Neuronal stem cell (in vitro differentiated cells): ENCODE data around the gene HECW1.
A peak's percentile ranks its signal among the peaks of the same experiment; 100 is the strongest.

Experiments used
- DNase-seq: peaks from one replicate; pipeline ENCODE4 v3.0.0-alpha.2; 2013; ENCODE audit warnings: low spot score
- H2AFZ ChIP-seq: one replicate; pipeline ENCODE4 v1.6.1; 2013; ENCODE audit warnings: mild to moderate bottlenecking, low read length, inconsistent platforms
- H2AK5ac ChIP-seq: 2 replicates; pipeline ENCODE4 v1.6.1; 2013; ENCODE audit warnings: low read depth, mild to moderate bottlenecking, inconsistent platforms, low read length, moderate library complexity, mixed read lengths
- H2BK120ac ChIP-seq: 2 replicates; pipeline ENCODE4 v1.6.1; 2013; ENCODE audit warnings: low read depth, mild to moderate bottlenecking, inconsistent platforms, low read length, moderate library complexity, mixed read lengths
- H2BK12ac ChIP-seq: one replicate; pipeline ENCODE4 v1.6.1; 2013; ENCODE audit warnings: low read length, inconsistent platforms
- H2BK15ac ChIP-seq: 2 replicates; pipeline ENCODE4 v1.6.1; 2013; ENCODE audit warnings: mild to moderate bottlenecking, low read length, inconsistent platforms, mixed read lengths
- H2BK5ac ChIP-seq: one replicate; pipeline ENCODE4 v1.6.1; 2013; ENCODE audit warnings: inconsistent platforms, mild to moderate bottlenecking, low read length, moderate library complexity
- H3K14ac ChIP-seq: one replicate; pipeline ENCODE4 v1.6.1; 2013; ENCODE audit warnings: low read length, inconsistent platforms
- H3K18ac ChIP-seq: 2 replicates; pipeline ENCODE4 v1.6.1; 2013; ENCODE audit warnings: low read length, inconsistent platforms
- H3K23ac ChIP-seq: 2 replicates; pipeline ENCODE4 v1.6.1; 2013; ENCODE audit warnings: low read depth, mild to moderate bottlenecking, mixed read lengths, low read length, inconsistent platforms; ENCODE audit not compliant: poor library complexity
- H3K27ac ChIP-seq: replicated peaks from 3 replicates; pipeline ENCODE4 v1.5.1; 2013; ENCODE audit warnings: low read length, inconsistent platforms
- H3K27me3 ChIP-seq, 3 experiments: 2 replicates each; pipeline ENCODE4 v1.6.1; 2013; ENCODE audit warnings: low read length in 3 of 3, mild to moderate bottlenecking in 2 of 3, inconsistent platforms in 1 of 3, low read depth in 1 of 3, mixed read lengths in 1 of 3, moderate library complexity in 1 of 3; ENCODE audit not compliant: control insufficient read depth in 3 of 3, insufficient read depth in 3 of 3
- H3K36me3 ChIP-seq, 2 donors: replicated peaks in 1 of 2; 2 replicates each; pipeline ENCODE4 v1.6.1; 2013; ENCODE audit warnings: low read length in 2 of 2; ENCODE audit not compliant: control insufficient read depth in 2 of 2, insufficient read depth in 2 of 2
- H3K4ac ChIP-seq: 2 replicates; pipeline ENCODE4 v1.6.1; 2013; ENCODE audit warnings: inconsistent platforms, mild to moderate bottlenecking, low read length, moderate library complexity
- H3K4me1 ChIP-seq, 2 donors: 1 replicate in 1 of 2; 2 replicates in 1 of 2; pipeline ENCODE4 v1.6.1; 2013; ENCODE audit warnings: low read length in 2 of 2, low read depth in 1 of 2; ENCODE audit not compliant: control insufficient read depth in 2 of 2, insufficient read depth in 1 of 2
- H3K4me2 ChIP-seq: one replicate; pipeline ENCODE4 v1.6.1; 2013; ENCODE audit warnings: mild to moderate bottlenecking, low read length, inconsistent platforms; ENCODE audit not compliant: insufficient read depth, poor library complexity, severe bottlenecking
- H3K4me3 ChIP-seq, 2 donors: 2 replicates each; pipeline ENCODE4 v1.5.1; 2013; ENCODE audit warnings: low read length in 2 of 2, mild to moderate bottlenecking in 2 of 2, inconsistent platforms in 1 of 2, moderate library complexity in 1 of 2
- H3K79me1 ChIP-seq: one replicate; pipeline ENCODE4 v1.6.1; 2013; ENCODE audit warnings: low read depth, mild to moderate bottlenecking, inconsistent platforms, low read length, moderate library complexity
- H3K9ac ChIP-seq: one replicate; pipeline ENCODE4 v1.6.1; 2013; ENCODE audit warnings: mild to moderate bottlenecking, low read depth, low read length, inconsistent platforms; ENCODE audit not compliant: poor library complexity
- H3K9me3 ChIP-seq, 2 donors: replicated peaks in 1 of 2; 2 replicates each; pipeline versions ENCODE3 to v1.6.1; 2013; ENCODE audit warnings: low read length in 2 of 2, mild to moderate bottlenecking in 2 of 2, inconsistent platforms in 1 of 2, low read depth in 1 of 2, mixed read lengths in 1 of 2, moderate library complexity in 1 of 2; ENCODE audit not compliant: control insufficient read depth in 2 of 2, insufficient read depth in 1 of 2
- H4K8ac ChIP-seq: one replicate; pipeline ENCODE4 v1.6.1; 2013; ENCODE audit warnings: low read depth, mild to moderate bottlenecking, inconsistent platforms, low read length, moderate library complexity
- H4K91ac ChIP-seq: one replicate; pipeline ENCODE4 v1.6.1; 2013; ENCODE audit warnings: low read length, low read depth, mild to moderate bottlenecking, inconsistent platforms; ENCODE audit not compliant: poor library complexity
- WGBS, 2 donors: extraction: QIAGEN DNeasy Blood & Tissue Kit; methylation state at CpG; one replicate each; pipeline ENCODE4 v1.1.7; 2013; ENCODE audit warnings: missing lambda C conversion rate in 2 of 2, mixed read lengths in 1 of 2; ENCODE audit not compliant: insufficient read length in 2 of 2, insufficient replicate concordance in 1 of 2; ENCODE audit errors: extremely low coverage in 2 of 2; 5-methylcytosine and 5-hydroxymethylcytosine counted together

Gene HECW1

GRCh38 chr7:43155636-43156035 lies 43.2 kb downstream of the HECW1 start:
- Histone ChIP-seq H2BK120ac (no peak overlapping the region), H4K8ac (no peak overlapping the region), H3K4ac (no peak overlapping the region), H2BK5ac (no peak overlapping the region), H2AFZ (no peak overlapping the region), H3K27me3 (no peaks in the 10 kb centered on the region), H3K23ac (no peak overlapping the region), H2AK5ac (no peak overlapping the region), H3K79me1 (no peaks in the 10 kb centered on the region), H3K9me3 (no peaks in the 10 kb centered on the region), H3K18ac (no peak overlapping the region), H3K27ac (no peak overlapping the region), H3K9ac (no peak overlapping the region), H4K91ac (no peak overlapping the region), H2BK15ac (no peak overlapping the region), H3K36me3 (no peaks in the 10 kb centered on the region), H3K4me3 (no peak overlapping the region), H3K4me1 (peaks cover 0 to 4% of the 10 kb centered on the region in 2 donors), H2BK12ac (no peak overlapping the region), H3K4me2 (no peak overlapping the region), H3K14ac (no peak overlapping the region)
- no CpG with 5 or more reads among the region's 4 CpGs for WGBS, 2 donors
- no peak for DNase-seq

DNA sequence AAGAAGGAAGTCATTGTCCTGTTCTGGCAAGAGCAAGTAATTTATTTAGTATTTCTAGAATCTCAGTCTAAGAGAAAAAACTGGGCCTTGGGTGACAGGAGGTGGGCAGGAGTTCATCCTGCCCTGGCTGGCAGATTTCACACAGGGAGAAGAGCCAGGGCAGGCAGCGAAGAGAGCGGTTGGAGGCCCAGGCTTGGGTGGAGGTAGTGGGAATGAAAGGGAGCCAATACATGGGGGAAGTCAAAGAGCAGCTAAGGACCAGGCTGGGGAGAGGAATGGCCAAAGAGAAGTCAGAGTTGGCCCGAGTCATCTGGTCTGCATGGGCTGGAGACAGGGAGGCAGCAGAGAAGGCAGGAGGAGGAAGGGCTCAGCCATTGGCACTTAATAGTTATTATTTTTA lies 51.4 kb downstream of the HECW1 start:
- no peak overlapping the region for H3K4me3 ChIP-seq
- H3K36me3 ChIP-seq: no peaks in the 10 kb centered on the region
- peaks cover 0 to 2% of the 10 kb centered on the region in 2 donors for H3K4me1 ChIP-seq
- no peak overlapping the region for H2BK120ac ChIP-seq
- no peak overlapping the region for H2AK5ac ChIP-seq
- no peak overlapping the region for H3K9ac ChIP-seq
- H2BK12ac ChIP-seq: no peak overlapping the region
- H4K8ac ChIP-seq: no peak overlapping the region
- H3K14ac ChIP-seq: no peak overlapping the region
- no peak overlapping the region for H3K23ac ChIP-seq
- no peak overlapping the region for H4K91ac ChIP-seq
- no peak overlapping the region for H3K18ac ChIP-seq
- no peak overlapping the region for H2BK5ac ChIP-seq
- no peak overlapping the region for H3K4ac ChIP-seq
- no peaks in the 10 kb centered on the region for H3K9me3 ChIP-seq
- no peaks in the 10 kb centered on the region for H3K79me1 ChIP-seq
- H2BK15ac ChIP-seq: no peak overlapping the region
- no peak overlapping the region for H3K4me2 ChIP-seq
- WGBS, 2 donors: no CpG with 5 or more reads among the region's 3 CpGs
- DNase-seq: no peak
- no peak overlapping the region for H2AFZ ChIP-seq
- H3K27me3 ChIP-seq: no peaks in the 10 kb centered on the region
- H3K27ac ChIP-seq: no peak overlapping the region

DNA sequence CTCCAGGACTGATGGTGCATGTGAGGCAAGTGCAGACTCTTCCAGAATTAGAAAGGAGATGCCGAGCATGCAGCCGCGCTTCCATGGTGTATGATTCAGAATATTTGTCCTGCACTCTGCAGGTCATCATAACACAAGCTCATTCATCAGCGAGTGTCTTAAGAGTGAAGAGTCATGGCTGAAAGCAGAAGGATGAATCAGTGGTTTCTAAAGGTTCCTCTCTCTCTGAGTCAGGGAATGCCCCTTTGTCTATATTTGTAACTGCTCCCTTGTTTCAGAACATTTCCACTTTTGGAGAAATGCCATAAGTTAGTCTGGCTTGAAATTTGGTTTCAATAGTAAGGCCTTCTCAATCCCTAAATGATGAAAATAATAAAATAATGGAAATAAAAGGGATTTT lies 52.3 kb downstream of the HECW1 start:
- no peak for DNase-seq
- Histone ChIP-seq H3K9ac (no peak overlapping the region), H2AK5ac (no peak overlapping the region), H2AFZ (peak overlapping the region; percentile 43), H3K27ac (no peak overlapping the region), H3K18ac (no peak overlapping the region), H2BK15ac (no peak overlapping the region), H3K4me1 (peaks cover 0 to 2% of the 10 kb centered on the region in 2 donors), H3K4ac (no peak overlapping the region), H3K9me3 (no peaks in the 10 kb centered on the region), H3K27me3 (no peaks in the 10 kb centered on the region), H3K4me3 (no peak overlapping the region), H3K14ac (no peak overlapping the region), H3K4me2 (no peak overlapping the region), H4K8ac (no peak overlapping the region), H3K23ac (no peak overlapping the region), H3K79me1 (no peaks in the 10 kb centered on the region), H2BK5ac (no peak overlapping the region), H4K91ac (no peak overlapping the region), H2BK12ac (no peak overlapping the region), H2BK120ac (no peak overlapping the region), H3K36me3 (no peaks in the 10 kb centered on the region)
- no CpG with 5 or more reads among the region's 4 CpGs for WGBS, 2 donors

DNA sequence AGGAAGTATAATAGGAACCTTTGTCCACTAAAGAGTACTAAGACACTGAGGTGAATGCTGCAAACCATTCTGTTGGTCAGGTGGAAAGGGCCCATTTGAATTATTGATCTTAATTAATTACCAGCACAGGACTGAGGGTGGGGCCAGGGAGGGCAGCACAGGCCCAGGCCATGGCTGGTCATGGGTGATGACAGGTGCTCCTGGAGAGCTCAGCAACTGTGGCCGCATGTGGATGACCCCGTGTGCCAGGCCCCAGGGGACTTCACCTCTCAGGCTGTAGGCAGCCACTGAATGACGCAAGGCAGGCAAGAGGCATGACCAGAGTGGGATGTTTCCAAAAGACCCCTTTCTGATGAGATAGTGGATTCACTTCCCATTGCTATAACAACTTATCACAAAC lies 54.2 kb downstream of the HECW1 start:
- no peak overlapping the region for H3K9ac ChIP-seq
- no peak overlapping the region for H3K23ac ChIP-seq
- no peak overlapping the region for H3K14ac ChIP-seq
- H3K4me3 ChIP-seq: no peak overlapping the region
- H3K27ac ChIP-seq: no peak overlapping the region
- no peak overlapping the region for H2BK120ac ChIP-seq
- H3K36me3 ChIP-seq: no peaks in the 10 kb centered on the region
- no peak overlapping the region for H4K91ac ChIP-seq
- H3K4me1 ChIP-seq: peaks cover 4 to 5% of the 10 kb centered on the region in 2 donors
- H3K4me2 ChIP-seq: no peak overlapping the region
- WGBS, 2 donors: no CpG with 5 or more reads among the region's 3 CpGs
- no peak overlapping the region for H2BK15ac ChIP-seq
- no peak overlapping the region for H2BK5ac ChIP-seq
- H3K27me3 ChIP-seq: no peaks in the 10 kb centered on the region
- no peak overlapping the region for H3K18ac ChIP-seq
- no peaks in the 10 kb centered on the region for H3K79me1 ChIP-seq
- no peak overlapping the region for H4K8ac ChIP-seq
- no peaks in the 10 kb centered on the region for H3K9me3 ChIP-seq
- no peak overlapping the region for H2AFZ ChIP-seq
- DNase-seq: no peak
- no peak overlapping the region for H3K4ac ChIP-seq
- H2AK5ac ChIP-seq: no peak overlapping the region
- H2BK12ac ChIP-seq: no peak overlapping the region
